ENCODE results near the gene CERK.
"Not testable (repeated sequence)": the region's sequence is repeated elsewhere in the genome, so short reads cannot be mapped to it uniquely, and the experiment has no call there.

Gene CERK

GRCh38 chr22:46640293-46641055 is 97.6 kb downstream of the CERK start:
- DNase-seq = no peak

GRCh38 chr22:46639843-46640242 is 98.2 kb downstream of the CERK start:
- no peak for DNase-seq

- DNase-seq = no peak
These were observed 99.2 kb downstream of the CERK start for GRCh38 chr22:46638601-46639431.

GRCh38 chr22:46637711-46638600 is 100.1 kb downstream of the CERK start:
- no peak for DNase-seq

- no peak for DNase-seq
These were observed 101.6 kb downstream of the CERK start for GRCh38 chr22:46636221-46637002.

- DNase-seq = no peak
These were observed 102.3 kb downstream of the CERK start for GRCh38 chr22:46635756-46636155.

GRCh38 chr22:46634973-46635685 is 102.9 kb downstream of the CERK start:
- not testable (repeated sequence) for DNase-seq

Measured in CD4-positive, alpha-beta T cell treated with Interferon gamma for 1 hour (primary cell).